ENCODE measurements around the gene CAMTA1.

The CAMTA1 gene

GRCh38 chr1:7614576-7615074, 829.4 kb downstream of the CAMTA1 start:
- no peak for DNase-seq (ENCODE audit: low read depth, low spot score)
- no peak overlapping the region for H3K27ac ChIP-seq

- no peak overlapping the region for H3K27ac ChIP-seq
- DNase-seq (ENCODE audit: low read depth, low spot score): no peak
These were observed 829.9 kb downstream of the CAMTA1 start for GRCh38 chr1:7615138-7615537.

- DNase-seq (ENCODE audit: low read depth, low spot score): no peak
- no peak overlapping the region for H3K27ac ChIP-seq
These were observed 831.0 kb downstream of the CAMTA1 start for GRCh38 chr1:7616076-7616832.

GRCh38 chr1:7616953-7617352, 831.7 kb downstream of the CAMTA1 start:
- H3K27ac ChIP-seq: no peak overlapping the region
- DNase-seq (ENCODE audit: low read depth, low spot score): no peak

- H3K27ac ChIP-seq: no peak overlapping the region
- no peak for DNase-seq (ENCODE audit: low read depth, low spot score)
These were observed 832.6 kb downstream of the CAMTA1 start for GRCh38 chr1:7617826-7618225.

GRCh38 chr1:7620196-7620595, 834.9 kb downstream of the CAMTA1 start:
- DNase-seq (ENCODE audit: low read depth, low spot score): no peak
- no peak overlapping the region for H3K27ac ChIP-seq

GRCh38 chr1:7621334-7622219, 836.3 kb downstream of the CAMTA1 start:
- no peak overlapping the region for H3K27ac ChIP-seq
- no peak for DNase-seq (ENCODE audit: low read depth, low spot score)

- no peak overlapping the region for H3K27ac ChIP-seq
- DNase-seq (ENCODE audit: low read depth, low spot score): no peak
These were observed 838.6 kb downstream of the CAMTA1 start for GRCh38 chr1:7623842-7624241.

GRCh38 chr1:7624791-7625355, 839.6 kb downstream of the CAMTA1 start:
- H3K27ac ChIP-seq: no peak overlapping the region
- DNase-seq (ENCODE audit: low read depth, low spot score): no peak

- no peak overlapping the region for H3K27ac ChIP-seq
- DNase-seq (ENCODE audit: low read depth, low spot score): no peak
These were observed 840.1 kb downstream of the CAMTA1 start for GRCh38 chr1:7625401-7625800.

- H3K27ac ChIP-seq: no peak overlapping the region
- DNase-seq (ENCODE audit: low read depth, low spot score): no peak
These were observed 843.0 kb downstream of the CAMTA1 start for GRCh38 chr1:7628273-7628672.

GRCh38 chr1:7629011-7629410, 843.8 kb downstream of the CAMTA1 start:
- H3K27ac ChIP-seq: no peak overlapping the region
- DNase-seq (ENCODE audit: low read depth, low spot score): no peak

GRCh38 chr1:7629465-7630195, 844.4 kb downstream of the CAMTA1 start:
- no peak for DNase-seq (ENCODE audit: low read depth, low spot score)
- H3K27ac ChIP-seq: no peak overlapping the region

GRCh38 chr1:7630378-7630777, 845.1 kb downstream of the CAMTA1 start:
- H3K27ac ChIP-seq: no peak overlapping the region
- no peak for DNase-seq (ENCODE audit: low read depth, low spot score)

GRCh38 chr1:7632176-7632575, 846.9 kb downstream of the CAMTA1 start:
- DNase-seq (ENCODE audit: low read depth, low spot score): no peak
- no peak overlapping the region for H3K27ac ChIP-seq

- DNase-seq (ENCODE audit: low read depth, low spot score): no peak
- no peak overlapping the region for H3K27ac ChIP-seq
These were observed 847.4 kb downstream of the CAMTA1 start for GRCh38 chr1:7632681-7633080.

- no peak for DNase-seq (ENCODE audit: low read depth, low spot score)
- H3K27ac ChIP-seq: no peak overlapping the region
These were observed 848.4 kb downstream of the CAMTA1 start for GRCh38 chr1:7633506-7634245.

- DNase-seq (ENCODE audit: low read depth, low spot score): no peak
- no peak overlapping the region for H3K27ac ChIP-seq
These were observed 849.4 kb downstream of the CAMTA1 start for GRCh38 chr1:7634546-7635240.
